Measurements from ENCODE around the gene SNED1.

SNED1 gene

DNA sequence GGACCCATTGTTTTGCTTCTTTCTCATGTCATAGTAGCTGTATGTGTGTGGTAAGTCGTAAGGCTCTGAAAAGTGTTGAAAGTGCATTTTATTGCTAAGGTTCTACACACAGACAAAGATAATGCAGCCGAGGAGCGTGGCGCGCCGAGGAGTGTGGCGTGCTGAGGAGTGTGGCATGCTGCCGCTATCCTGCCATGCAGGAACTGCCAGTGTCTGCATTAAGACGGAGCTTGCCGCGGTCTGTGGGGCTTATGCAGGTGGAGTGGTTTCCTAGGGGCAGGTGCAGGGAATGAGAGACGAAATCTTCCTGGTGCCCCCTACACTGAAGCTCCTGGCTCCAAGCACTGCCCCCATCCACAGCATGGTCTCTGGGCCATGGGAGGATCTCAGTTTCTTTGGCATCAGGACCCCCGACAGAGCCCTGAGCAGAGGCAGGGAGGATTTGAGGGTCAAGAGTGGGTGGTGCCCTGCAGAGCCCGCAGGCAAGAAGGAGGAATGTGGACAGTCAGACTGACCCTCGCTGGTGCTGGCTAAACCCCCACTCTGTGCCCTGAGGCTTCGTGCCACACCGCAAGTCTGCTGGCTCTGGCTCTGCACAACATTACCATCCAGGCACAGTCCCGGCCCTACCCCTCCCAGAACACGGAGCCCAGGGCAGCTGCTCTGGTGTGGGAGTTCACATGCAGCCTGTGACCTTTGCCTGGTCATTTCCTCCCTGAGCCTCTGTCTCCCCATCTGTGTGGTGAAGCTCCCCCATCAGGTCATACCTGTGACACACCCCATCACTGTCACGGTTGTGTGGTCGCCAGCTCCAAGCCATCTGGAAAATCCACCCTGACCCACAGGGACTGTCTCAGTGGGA lies 3.2 kb downstream of the SNED1 start:
- no peak overlapping the region for H3K4me3 ChIP-seq (ENCODE audit: insufficient read depth, low read depth, low read length, poor library complexity, severe bottlenecking)
- peaks cover 5% of the 10 kb centered on the region for H3K27me3 ChIP-seq (replicated peaks; ENCODE audit: control insufficient read depth, insufficient read depth, low read length, poor library complexity, severe bottlenecking)
- DNase-seq, result no peak
- no peak overlapping the region for H3K27ac ChIP-seq (ENCODE audit: insufficient read depth, low read length, poor library complexity, severe bottlenecking)
- H3K4me1 ChIP-seq (ENCODE audit: control insufficient read depth, insufficient read depth, low read length, poor library complexity, severe bottlenecking), result no peaks in the 10 kb centered on the region
- peaks cover 5% of the 10 kb centered on the region for H3K9me3 ChIP-seq (ENCODE audit: control insufficient read depth, low read length)
- no peaks in the 10 kb centered on the region for H3K36me3 ChIP-seq (ENCODE audit: control insufficient read depth, insufficient read depth, low read length)

DNA sequence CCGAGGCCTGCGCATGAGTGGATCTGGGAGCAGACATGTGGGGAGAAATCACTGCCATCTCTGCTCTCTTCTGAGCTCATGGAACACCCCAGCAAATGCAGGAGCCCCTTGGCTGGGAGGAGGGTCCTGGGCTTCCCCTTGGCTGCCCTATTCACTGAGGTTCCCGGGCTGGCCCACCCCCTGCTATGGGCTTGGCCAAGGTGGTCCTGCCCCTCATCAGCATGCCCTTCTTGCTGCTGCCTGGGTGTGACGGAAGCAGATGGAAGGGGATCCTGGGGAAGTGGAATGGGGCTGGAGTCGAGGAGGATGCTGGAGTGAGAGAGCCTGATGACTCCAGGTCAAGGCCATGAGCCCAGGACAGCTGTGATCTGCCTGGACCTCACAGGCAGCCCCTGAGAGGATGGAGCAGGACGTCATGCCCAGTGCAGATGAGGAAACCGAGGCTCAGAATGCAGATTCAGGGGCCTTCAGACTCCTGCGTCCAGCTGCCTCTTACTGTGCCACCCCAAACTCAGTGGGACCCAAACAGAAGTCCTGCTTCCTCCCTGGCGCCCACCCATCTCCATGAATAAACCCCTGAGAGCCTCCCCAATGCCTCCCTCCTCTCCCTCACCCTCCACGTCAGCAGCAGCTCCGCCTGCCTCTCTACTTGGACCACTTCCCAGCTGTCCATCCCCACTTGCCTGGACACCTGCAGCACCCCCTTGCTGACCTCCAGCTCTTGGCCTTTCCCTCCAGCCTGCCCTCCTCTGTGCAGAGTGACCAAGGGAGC lies 4.0 kb downstream of the SNED1 start:
- H3K36me3 ChIP-seq (ENCODE audit: control insufficient read depth, insufficient read depth, low read length), result no peaks in the 10 kb centered on the region
- no peak overlapping the region for H3K27ac ChIP-seq (ENCODE audit: insufficient read depth, low read length, poor library complexity, severe bottlenecking)
- no peak overlapping the region for H3K4me3 ChIP-seq (ENCODE audit: insufficient read depth, low read depth, low read length, poor library complexity, severe bottlenecking)
- no peak for DNase-seq
- peaks cover 5% of the 10 kb centered on the region for H3K9me3 ChIP-seq (ENCODE audit: control insufficient read depth, low read length)
- H3K4me1 ChIP-seq (ENCODE audit: control insufficient read depth, insufficient read depth, low read length, poor library complexity, severe bottlenecking), result no peaks in the 10 kb centered on the region
- peaks cover 5% of the 10 kb centered on the region for H3K27me3 ChIP-seq (replicated peaks; ENCODE audit: control insufficient read depth, insufficient read depth, low read length, poor library complexity, severe bottlenecking)

DNA sequence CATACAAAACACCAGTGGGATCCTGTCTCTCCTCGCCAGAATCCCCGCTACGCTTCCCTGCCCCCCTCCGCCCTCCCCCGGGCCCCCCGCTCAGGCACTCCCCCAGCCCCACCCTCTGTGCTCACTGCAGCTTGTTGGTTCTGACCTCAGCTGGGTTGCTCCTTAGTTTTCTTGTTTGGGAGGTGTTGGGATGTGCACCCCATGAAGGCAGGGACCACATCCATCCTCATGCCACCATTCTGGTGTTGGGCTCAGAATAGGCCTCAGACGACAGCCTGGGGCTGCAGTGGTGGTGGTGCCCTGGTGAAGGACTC lies 4.6 kb downstream of the SNED1 start:
- H3K9me3 ChIP-seq (ENCODE audit: control insufficient read depth, low read length), result peaks cover 5% of the 10 kb centered on the region
- no peaks in the 10 kb centered on the region for H3K36me3 ChIP-seq (ENCODE audit: control insufficient read depth, insufficient read depth, low read length)
- peaks cover 2% of the 10 kb centered on the region for H3K27me3 ChIP-seq (replicated peaks; ENCODE audit: control insufficient read depth, insufficient read depth, low read length, poor library complexity, severe bottlenecking)
- no peak overlapping the region for H3K4me3 ChIP-seq (ENCODE audit: insufficient read depth, low read depth, low read length, poor library complexity, severe bottlenecking)
- no peak for DNase-seq
- no peak overlapping the region for H3K27ac ChIP-seq (ENCODE audit: insufficient read depth, low read length, poor library complexity, severe bottlenecking)
- no peaks in the 10 kb centered on the region for H3K4me1 ChIP-seq (ENCODE audit: control insufficient read depth, insufficient read depth, low read length, poor library complexity, severe bottlenecking)

DNA sequence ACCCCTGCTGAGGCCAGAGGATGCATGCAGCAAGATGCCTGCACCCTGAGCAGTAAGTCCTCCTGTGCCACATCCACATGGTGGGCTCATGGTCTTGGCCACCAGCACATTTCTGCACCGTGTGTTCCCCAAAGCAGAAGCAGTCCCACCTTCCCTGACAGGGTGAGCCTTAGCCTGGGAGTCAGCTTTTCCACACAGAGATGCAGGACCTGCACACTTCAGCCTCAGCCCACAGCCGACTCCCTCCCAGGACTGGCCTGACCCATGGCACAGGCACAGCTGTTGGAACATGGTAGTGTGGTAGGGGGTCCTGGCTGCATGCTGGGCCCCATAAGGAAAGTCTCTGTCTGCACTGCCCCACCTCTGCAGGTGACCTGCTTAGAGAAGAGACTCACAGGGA lies 5.0 kb downstream of the SNED1 start:
- Histone ChIP-seq H3K27me3 (replicated peaks; ENCODE audit: control insufficient read depth, insufficient read depth, low read length, poor library complexity, severe bottlenecking) (no peaks in the 10 kb centered on the region), H3K27ac (ENCODE audit: insufficient read depth, low read length, poor library complexity, severe bottlenecking) (no peak overlapping the region), H3K9me3 (ENCODE audit: control insufficient read depth, low read length) (peaks cover 5% of the 10 kb centered on the region), H3K4me3 (ENCODE audit: insufficient read depth, low read depth, low read length, poor library complexity, severe bottlenecking) (no peak overlapping the region), H3K36me3 (ENCODE audit: control insufficient read depth, insufficient read depth, low read length) (no peaks in the 10 kb centered on the region), H3K4me1 (ENCODE audit: control insufficient read depth, insufficient read depth, low read length, poor library complexity, severe bottlenecking) (no peaks in the 10 kb centered on the region)
- no peak for DNase-seq

DNA sequence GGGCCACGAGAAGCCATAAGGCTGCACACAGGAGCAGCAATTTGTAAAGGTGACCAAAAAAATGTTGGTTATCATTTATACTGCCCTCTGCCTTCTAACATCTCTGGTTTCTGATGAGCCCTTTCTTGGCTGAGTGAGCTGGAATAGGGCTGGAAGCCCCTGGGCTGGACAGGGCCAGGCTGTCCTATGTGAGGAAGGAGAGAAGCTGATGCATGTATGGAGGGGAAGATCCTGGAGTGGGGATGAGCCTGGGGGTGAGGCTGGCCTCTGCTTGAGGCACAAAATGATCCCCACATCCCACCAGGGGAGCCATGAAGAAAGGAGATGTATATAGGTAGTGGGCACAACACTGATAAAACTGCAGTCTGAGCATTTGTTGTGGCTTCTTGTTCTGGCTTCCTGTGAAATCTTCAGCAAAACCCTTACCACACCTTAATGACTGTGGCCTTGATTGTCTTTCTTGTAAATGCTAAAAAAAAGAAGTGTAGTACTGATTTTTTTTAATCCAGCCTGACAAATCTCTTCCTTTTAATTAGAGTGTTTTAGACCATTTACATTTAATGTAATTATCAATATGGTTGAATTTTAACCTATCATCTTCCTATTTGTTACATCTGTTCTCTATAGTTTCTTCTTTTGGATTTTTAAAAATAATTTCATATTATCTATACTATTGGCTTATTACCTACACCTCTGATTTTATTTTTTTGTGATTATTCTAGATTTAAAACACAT lies 5.6 kb downstream of the SNED1 start:
- H3K4me1 ChIP-seq (ENCODE audit: control insufficient read depth, insufficient read depth, low read length, poor library complexity, severe bottlenecking), result peaks cover 1% of the 10 kb centered on the region
- DNase-seq, result no peak
- H3K36me3 ChIP-seq (ENCODE audit: control insufficient read depth, insufficient read depth, low read length), result no peaks in the 10 kb centered on the region
- H3K4me3 ChIP-seq (ENCODE audit: insufficient read depth, low read depth, low read length, poor library complexity, severe bottlenecking), result no peak overlapping the region
- H3K9me3 ChIP-seq (ENCODE audit: control insufficient read depth, low read length), result peaks cover 5% of the 10 kb centered on the region
- no peaks in the 10 kb centered on the region for H3K27me3 ChIP-seq (replicated peaks; ENCODE audit: control insufficient read depth, insufficient read depth, low read length, poor library complexity, severe bottlenecking)
- no peak overlapping the region for H3K27ac ChIP-seq (ENCODE audit: insufficient read depth, low read length, poor library complexity, severe bottlenecking)

DNA sequence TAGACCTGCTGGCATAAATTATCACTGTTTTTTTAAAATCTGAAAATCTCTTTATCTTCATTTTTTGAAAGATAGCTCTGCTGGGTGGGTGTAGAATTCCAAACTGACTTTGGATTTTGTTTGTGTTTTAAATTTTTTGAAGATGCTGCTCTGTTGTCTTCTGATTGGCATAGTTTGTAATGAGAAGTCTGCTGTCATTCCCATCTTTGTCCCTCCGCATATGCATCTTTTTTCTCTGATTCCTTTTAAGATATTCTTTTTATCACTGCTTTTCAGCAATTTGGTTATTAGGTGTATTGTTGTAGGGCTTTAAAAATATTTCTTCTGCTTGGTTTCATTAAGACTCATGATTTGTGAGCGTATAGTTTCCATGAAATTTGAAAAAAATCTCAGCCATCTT lies 7.2 kb downstream of the SNED1 start:
- H3K4me3 ChIP-seq (ENCODE audit: insufficient read depth, low read depth, low read length, poor library complexity, severe bottlenecking), result no peak overlapping the region
- no peak for DNase-seq
- H3K9me3 ChIP-seq (ENCODE audit: control insufficient read depth, low read length), result peaks cover 5% of the 10 kb centered on the region
- no peak overlapping the region for H3K27ac ChIP-seq (ENCODE audit: insufficient read depth, low read length, poor library complexity, severe bottlenecking)
- peaks cover 16% of the 10 kb centered on the region for H3K4me1 ChIP-seq (ENCODE audit: control insufficient read depth, insufficient read depth, low read length, poor library complexity, severe bottlenecking)
- H3K36me3 ChIP-seq (ENCODE audit: control insufficient read depth, insufficient read depth, low read length), result no peaks in the 10 kb centered on the region
- H3K27me3 ChIP-seq (replicated peaks; ENCODE audit: control insufficient read depth, insufficient read depth, low read length, poor library complexity, severe bottlenecking), result no peaks in the 10 kb centered on the region

DNA sequence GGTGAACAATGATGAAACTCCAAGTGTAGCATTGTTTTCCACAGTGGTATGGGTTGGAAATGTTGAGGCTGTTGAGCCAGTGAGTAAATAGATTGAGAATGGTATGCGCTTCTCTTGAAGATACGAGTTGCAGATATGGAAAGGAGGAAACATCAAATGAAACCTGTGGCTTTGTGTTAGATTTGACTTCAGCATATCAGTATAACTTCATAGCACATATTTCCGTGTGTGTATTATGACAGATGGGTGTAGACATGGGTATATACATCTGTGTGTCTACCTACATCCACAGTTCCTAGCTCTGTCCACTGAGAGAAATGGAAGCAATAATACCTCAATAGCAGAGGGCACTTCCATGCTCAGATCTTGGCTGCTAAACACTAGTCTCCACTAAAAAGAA lies 8.0 kb downstream of the SNED1 start:
- Histone ChIP-seq H3K4me1 (ENCODE audit: control insufficient read depth, insufficient read depth, low read length, poor library complexity, severe bottlenecking) (peaks cover 16% of the 10 kb centered on the region), H3K27ac (ENCODE audit: insufficient read depth, low read length, poor library complexity, severe bottlenecking) (no peak overlapping the region), H3K36me3 (ENCODE audit: control insufficient read depth, insufficient read depth, low read length) (no peaks in the 10 kb centered on the region), H3K27me3 (replicated peaks; ENCODE audit: control insufficient read depth, insufficient read depth, low read length, poor library complexity, severe bottlenecking) (no peaks in the 10 kb centered on the region), H3K4me3 (ENCODE audit: insufficient read depth, low read depth, low read length, poor library complexity, severe bottlenecking) (no peak overlapping the region), H3K9me3 (ENCODE audit: control insufficient read depth, low read length) (peaks cover 5% of the 10 kb centered on the region)
- DNase-seq, result no peak

DNA sequence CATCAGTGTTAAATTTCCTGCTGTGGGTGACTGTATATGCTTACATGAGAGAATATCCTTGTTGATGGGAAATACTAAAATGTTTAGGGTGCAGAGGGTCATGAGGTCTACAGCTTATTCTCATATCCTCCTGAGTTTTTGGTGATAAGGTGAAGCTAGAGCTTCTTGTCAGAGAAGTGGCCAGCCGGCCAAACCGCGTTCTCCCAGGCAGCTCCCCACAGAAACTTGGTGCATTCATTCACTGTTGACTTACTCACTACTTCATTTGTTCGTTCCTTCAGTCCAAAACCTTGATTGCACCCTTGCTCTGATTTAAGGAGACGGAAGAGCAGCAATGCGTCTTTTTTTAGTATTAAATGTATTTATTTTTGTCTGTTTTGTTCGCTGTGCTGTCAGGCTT lies 8.7 kb downstream of the SNED1 start:
- peaks cover 5% of the 10 kb centered on the region for H3K9me3 ChIP-seq (ENCODE audit: control insufficient read depth, low read length)
- no peak for DNase-seq
- H3K4me3 ChIP-seq (ENCODE audit: insufficient read depth, low read depth, low read length, poor library complexity, severe bottlenecking), result no peak overlapping the region
- H3K27ac ChIP-seq (ENCODE audit: insufficient read depth, low read length, poor library complexity, severe bottlenecking), result no peak overlapping the region
- H3K36me3 ChIP-seq (ENCODE audit: control insufficient read depth, insufficient read depth, low read length), result no peaks in the 10 kb centered on the region
- peaks cover 16% of the 10 kb centered on the region for H3K4me1 ChIP-seq (ENCODE audit: control insufficient read depth, insufficient read depth, low read length, poor library complexity, severe bottlenecking)
- no peaks in the 10 kb centered on the region for H3K27me3 ChIP-seq (replicated peaks; ENCODE audit: control insufficient read depth, insufficient read depth, low read length, poor library complexity, severe bottlenecking)

DNA sequence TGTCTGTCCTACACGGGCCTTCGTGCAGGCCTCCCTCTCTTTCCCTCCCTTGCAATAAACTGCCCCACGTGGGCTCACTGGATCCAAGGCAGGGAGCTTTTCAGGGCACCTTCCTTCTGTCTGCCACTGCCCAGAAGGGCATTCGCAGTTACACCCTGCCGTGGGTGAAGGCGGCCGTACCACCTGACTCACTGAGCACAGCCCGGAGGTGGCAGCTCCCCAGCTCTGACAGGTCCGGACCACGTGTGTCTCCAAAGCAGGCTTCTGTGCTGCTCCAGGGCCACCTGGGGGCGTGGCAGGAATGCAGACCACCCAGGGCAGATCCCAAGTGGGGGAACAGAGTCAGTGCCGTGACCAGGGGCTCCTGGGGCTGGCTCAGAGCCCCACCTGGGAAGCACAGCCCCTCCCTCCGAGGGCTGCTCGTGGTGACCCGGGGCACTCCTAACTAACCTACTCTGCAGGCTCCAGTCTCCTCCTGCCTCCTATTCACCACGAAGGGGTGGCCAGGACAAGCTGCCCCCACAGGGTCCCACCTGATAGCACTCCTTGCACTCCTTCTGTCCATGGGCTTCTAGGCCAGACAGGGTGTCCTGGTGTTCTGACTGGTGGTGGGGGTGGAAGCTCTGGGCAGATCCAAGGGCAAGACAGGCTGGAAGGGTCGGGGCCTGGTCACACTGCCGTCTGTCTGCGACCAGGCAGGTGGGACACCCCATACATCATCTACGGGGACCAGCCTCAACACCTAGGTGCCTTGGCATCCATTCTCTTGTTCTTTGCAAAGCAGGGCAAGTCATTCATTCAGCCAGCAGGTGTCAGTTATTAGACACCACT lies 9.7 kb downstream of the SNED1 start:
- no peaks in the 10 kb centered on the region for H3K36me3 ChIP-seq (ENCODE audit: control insufficient read depth, insufficient read depth, low read length)
- no peaks in the 10 kb centered on the region for H3K27me3 ChIP-seq (replicated peaks; ENCODE audit: control insufficient read depth, insufficient read depth, low read length, poor library complexity, severe bottlenecking)
- no peak for DNase-seq
- peaks cover 16% of the 10 kb centered on the region for H3K4me1 ChIP-seq (ENCODE audit: control insufficient read depth, insufficient read depth, low read length, poor library complexity, severe bottlenecking)
- peaks cover 4% of the 10 kb centered on the region for H3K9me3 ChIP-seq (ENCODE audit: control insufficient read depth, low read length)
- no peak overlapping the region for H3K27ac ChIP-seq (ENCODE audit: insufficient read depth, low read length, poor library complexity, severe bottlenecking)
- H3K4me3 ChIP-seq (ENCODE audit: insufficient read depth, low read depth, low read length, poor library complexity, severe bottlenecking), result no peak overlapping the region

Measured in effector memory CD4-positive, alpha-beta T cell (primary cell).